ENCODE results near the gene ACE2. TPM values are rescaled to one million over a fixed set of nuclear protein-coding genes. Genes with fewer than 3 reads are reported as not detected.

ACE2 gene
- total RNA-seq, 2 experiments from 2014 or later: not detected

- DNase-seq: no peak
- peaks cover 7% of the 10 kb centered on the region for H3K27me3 Mint-ChIP-seq (ENCODE audit: low read depth)
- no peak overlapping the region for H3K27ac Mint-ChIP-seq
- CTCF ChIA-PET: no interaction called here
- no peaks in the 10 kb centered on the region for H3K4me1 Mint-ChIP-seq (ENCODE audit: low read depth)
- no peaks in the 10 kb centered on the region for H3K36me3 Mint-ChIP-seq (ENCODE audit: low read depth)
- H3K4me3 Mint-ChIP-seq: no peak overlapping the region
- intact Hi-C loops (cut with micrococcal nuclease): no loop called here
- H3K9me3 Mint-ChIP-seq: no peaks in the 10 kb centered on the region
These were observed 74.9 kb downstream of the ACE2 start for GRCh38 chrX:15525664-15526416.

GRCh38 chrX:15524417-15524816 is 76.3 kb downstream of the ACE2 start:
- no peak overlapping the region for H3K4me3 Mint-ChIP-seq
- H3K36me3 Mint-ChIP-seq (ENCODE audit: low read depth): no peaks in the 10 kb centered on the region
- H3K9me3 Mint-ChIP-seq: no peaks in the 10 kb centered on the region
- CTCF ChIA-PET: no interaction called here
- no peaks in the 10 kb centered on the region for H3K4me1 Mint-ChIP-seq (ENCODE audit: low read depth)
- H3K27ac Mint-ChIP-seq: no peak overlapping the region
- intact Hi-C loops (cut with micrococcal nuclease): no loop called here
- no peak for DNase-seq
- H3K27me3 Mint-ChIP-seq (ENCODE audit: low read depth): peaks cover 7% of the 10 kb centered on the region

- intact Hi-C loops (cut with micrococcal nuclease): no loop called here
- no peaks in the 10 kb centered on the region for H3K36me3 Mint-ChIP-seq (ENCODE audit: low read depth)
- CTCF ChIA-PET: no interaction called here
- H3K9me3 Mint-ChIP-seq: no peaks in the 10 kb centered on the region
- no peak overlapping the region for H3K4me3 Mint-ChIP-seq
- no peak for DNase-seq
- H3K27me3 Mint-ChIP-seq (ENCODE audit: low read depth): peaks cover 7% of the 10 kb centered on the region
- H3K27ac Mint-ChIP-seq: no peak overlapping the region
- no peaks in the 10 kb centered on the region for H3K4me1 Mint-ChIP-seq (ENCODE audit: low read depth)
These were observed 77.7 kb downstream of the ACE2 start for GRCh38 chrX:15523088-15523487.

DNA sequence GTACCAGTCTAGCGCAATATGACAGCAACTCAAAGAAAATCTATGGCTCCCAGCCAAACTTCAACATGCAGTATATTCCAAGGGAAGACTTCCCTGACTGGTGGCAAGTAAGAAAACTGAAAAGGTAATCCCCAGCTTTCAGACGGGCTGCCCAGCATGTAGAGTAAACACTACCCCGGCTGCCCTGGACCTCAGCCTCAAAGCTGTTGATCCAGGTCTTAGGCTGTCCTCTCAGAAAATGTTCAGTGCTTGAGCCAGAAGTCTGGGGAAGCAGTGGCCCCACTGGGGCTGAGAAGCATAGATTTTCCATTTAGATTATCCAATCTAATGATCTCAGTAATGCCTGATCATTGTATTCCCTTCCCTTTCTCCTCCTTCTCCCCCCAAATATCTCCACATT is 78.3 kb downstream of the ACE2 start:
- Mint-ChIP-seq H3K27me3 (ENCODE audit: low read depth) (peaks cover 7% of the 10 kb centered on the region), H3K9me3 (no peaks in the 10 kb centered on the region), H3K4me3 (no peak overlapping the region), H3K36me3 (ENCODE audit: low read depth) (no peaks in the 10 kb centered on the region), H3K4me1 (ENCODE audit: low read depth) (no peaks in the 10 kb centered on the region), H3K27ac (no peak overlapping the region)
- intact Hi-C loops (cut with micrococcal nuclease): no loop called here
- DNase-seq: no peak
- CTCF ChIA-PET: no interaction called here

- no peaks in the 10 kb centered on the region for H3K36me3 Mint-ChIP-seq (ENCODE audit: low read depth)
- intact Hi-C loops (cut with micrococcal nuclease): no loop called here
- H3K27me3 Mint-ChIP-seq (ENCODE audit: low read depth): no peaks in the 10 kb centered on the region
- H3K4me1 Mint-ChIP-seq (ENCODE audit: low read depth): no peaks in the 10 kb centered on the region
- H3K27ac Mint-ChIP-seq: no peak overlapping the region
- DNase-seq: no peak
- H3K4me3 Mint-ChIP-seq: no peak overlapping the region
- CTCF ChIA-PET: no interaction called here
- H3K9me3 Mint-ChIP-seq: no peaks in the 10 kb centered on the region
These were observed 84.8 kb downstream of the ACE2 start for GRCh38 chrX:15515931-15516330.

GRCh38 chrX:15514279-15514678 is 86.5 kb downstream of the ACE2 start:
- H3K27me3 Mint-ChIP-seq (ENCODE audit: low read depth): no peaks in the 10 kb centered on the region
- H3K36me3 Mint-ChIP-seq (ENCODE audit: low read depth): no peaks in the 10 kb centered on the region
- intact Hi-C loops (cut with micrococcal nuclease): no loop called here
- H3K9me3 Mint-ChIP-seq: no peaks in the 10 kb centered on the region
- CTCF ChIA-PET: no interaction called here
- H3K27ac Mint-ChIP-seq: no peak overlapping the region
- no peaks in the 10 kb centered on the region for H3K4me1 Mint-ChIP-seq (ENCODE audit: low read depth)
- H3K4me3 Mint-ChIP-seq: no peak overlapping the region
- no peak for DNase-seq

DNA sequence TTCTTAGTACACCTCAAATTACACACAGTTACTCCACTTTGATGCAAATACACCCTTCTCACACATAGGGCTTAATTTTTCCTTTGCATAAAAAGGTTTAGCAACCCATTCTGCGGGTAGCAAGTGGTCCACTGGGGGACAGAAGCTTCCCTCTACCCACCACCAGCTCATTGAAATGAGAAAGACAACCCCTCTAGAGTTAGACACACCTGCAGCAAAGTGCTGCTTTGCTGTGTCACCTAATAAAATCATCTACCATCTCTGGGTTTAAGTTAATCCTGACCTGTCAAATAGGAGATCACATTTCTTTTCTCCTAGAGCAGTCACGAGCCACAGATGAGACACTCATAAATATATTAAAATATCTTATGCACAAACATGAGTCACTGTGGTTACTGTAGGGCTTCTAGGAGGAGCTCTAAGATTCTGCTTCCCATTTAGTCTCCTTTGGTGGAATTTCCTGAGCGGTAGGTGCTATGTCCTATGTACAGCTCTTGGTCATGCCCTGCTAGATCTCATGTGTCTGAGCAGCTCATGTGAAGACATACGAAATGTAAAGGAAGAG is 88.3 kb downstream of the ACE2 start:
- intact Hi-C loops (cut with micrococcal nuclease): no loop called here
- H3K9me3 Mint-ChIP-seq: no peaks in the 10 kb centered on the region
- no peaks in the 10 kb centered on the region for H3K27me3 Mint-ChIP-seq (ENCODE audit: low read depth)
- no peak overlapping the region for H3K27ac Mint-ChIP-seq
- H3K4me3 Mint-ChIP-seq: no peak overlapping the region
- H3K4me1 Mint-ChIP-seq (ENCODE audit: low read depth): no peaks in the 10 kb centered on the region
- no peak for DNase-seq
- H3K36me3 Mint-ChIP-seq (ENCODE audit: low read depth): no peaks in the 10 kb centered on the region
- CTCF ChIA-PET: no interaction called here

- DNase-seq: no peak
- Mint-ChIP-seq H3K9me3 (no peaks in the 10 kb centered on the region), H3K4me3 (no peak overlapping the region), H3K36me3 (ENCODE audit: low read depth) (no peaks in the 10 kb centered on the region), H3K27me3 (ENCODE audit: low read depth) (no peaks in the 10 kb centered on the region), H3K27ac (no peak overlapping the region), H3K4me1 (ENCODE audit: low read depth) (no peaks in the 10 kb centered on the region)
- intact Hi-C loops (cut with micrococcal nuclease): no loop called here
- CTCF ChIA-PET: no interaction called here
These were observed 89.2 kb downstream of the ACE2 start for GRCh38 chrX:15511563-15511962.

Other genes starting within 250 kb of the ACE2 start
- not detected for gene VEGFD, start 216.5 kb downstream of the ACE2 start, total RNA-seq
- 1 to 10 TPM; 6.2 to 9.2 TPM for gene PIR, start 107.6 kb downstream of the ACE2 start, total RNA-seq
- not detected for gene BMX, start 100.2 kb downstream of the ACE2 start, total RNA-seq
- under 1 TPM; 0.38 to 0.59 TPM for gene CLTRN, start 63.8 kb upstream of the ACE2 start, total RNA-seq
- gene CA5B, start 137.3 kb upstream of the ACE2 start, total RNA-seq: 1 to 10 TPM; 7.0 to 9.5 TPM
- gene ZRSR2, start 189.5 kb upstream of the ACE2 start, total RNA-seq: 10 to 100 TPM; 15.7 to 16.7 TPM